Measurements from ENCODE around the gene UBTD1. TPM values are rescaled to one million over a fixed set of nuclear protein-coding genes. Genes with fewer than 3 reads are reported as not detected.

Gene UBTD1
- polyA plus RNA-seq, 5 donors = 12.8 to 28.0 (median 18.2) TPM

DNA sequence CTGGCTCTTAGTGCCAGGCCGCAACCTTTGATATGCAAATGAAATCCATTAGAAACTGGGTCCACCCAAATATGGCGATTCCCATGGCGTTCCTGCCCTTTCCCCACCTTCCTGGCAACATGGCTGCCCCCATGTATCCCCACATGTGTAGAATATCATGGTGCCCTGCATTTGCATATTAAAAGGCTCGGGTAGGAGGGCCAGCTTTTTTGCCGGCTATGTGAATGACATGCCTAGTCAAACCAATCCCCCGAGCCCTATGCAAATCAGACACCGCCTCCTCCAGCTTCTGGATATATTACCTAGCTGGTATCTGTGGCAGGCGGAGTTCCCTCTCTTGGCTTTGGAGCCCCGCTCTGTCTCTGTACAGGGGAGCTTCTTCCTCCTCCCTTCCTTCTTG is 18.8 kb upstream of the UBTD1 start:
- no peak for DNase-seq

DNA sequence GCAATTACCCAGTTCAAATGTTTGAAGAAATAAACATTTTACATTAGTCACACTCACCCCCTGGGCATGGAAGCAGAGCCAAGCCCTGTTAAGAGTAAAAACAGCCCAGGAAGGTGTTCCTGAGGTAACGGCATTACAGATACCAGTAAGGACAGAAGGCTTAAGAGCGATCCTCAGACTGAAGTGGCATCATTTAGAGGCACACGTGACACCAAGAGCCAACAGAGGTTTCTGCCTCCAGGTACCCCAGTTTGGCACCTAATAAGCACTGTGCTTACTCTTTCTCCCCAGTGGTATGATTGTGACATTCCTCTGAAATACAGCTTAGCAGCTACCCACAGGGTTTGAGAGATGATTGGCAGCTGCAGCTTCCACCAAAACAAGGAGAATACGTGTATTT is 17.7 kb upstream of the UBTD1 start:
- no peak for DNase-seq

DNA sequence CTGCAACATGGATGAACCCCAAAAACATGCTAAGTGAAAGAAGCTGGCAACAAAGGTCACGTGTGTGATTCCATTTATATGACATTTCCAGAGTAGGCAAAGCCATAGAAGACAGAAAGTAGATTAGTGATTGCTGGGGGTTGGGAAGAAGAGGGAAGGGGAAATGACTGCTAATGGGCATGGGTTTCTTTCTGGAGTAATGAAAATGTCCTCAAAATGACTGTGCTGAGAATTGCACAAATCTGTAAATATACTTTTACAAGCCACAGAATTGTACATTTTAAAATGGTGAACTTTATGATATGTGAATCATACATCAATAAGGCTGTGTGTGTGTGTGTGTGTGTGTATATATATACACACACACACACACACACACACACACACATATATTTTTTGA is 16.3 kb upstream of the UBTD1 start:
- no peak for DNase-seq

DNA sequence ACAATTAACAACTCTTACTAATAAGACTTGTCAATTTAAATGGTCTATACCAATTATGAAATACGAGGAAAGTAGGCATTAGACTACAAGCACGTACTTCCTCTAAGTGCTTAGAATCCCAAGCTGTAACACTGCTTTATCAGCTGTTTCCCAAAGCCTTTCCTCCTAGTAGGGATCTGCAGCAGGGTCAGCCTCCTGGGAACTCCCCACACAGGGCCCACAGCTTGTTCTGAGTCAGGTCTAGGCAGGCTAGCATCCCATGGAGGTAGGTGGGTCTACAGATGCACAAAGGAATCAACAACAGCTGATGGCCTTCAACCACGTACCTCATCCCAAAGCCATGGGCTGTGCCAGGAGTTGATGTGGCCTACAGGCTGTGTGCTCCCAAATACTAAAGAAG is 15.2 kb upstream of the UBTD1 start:
- no peak for DNase-seq

DNA sequence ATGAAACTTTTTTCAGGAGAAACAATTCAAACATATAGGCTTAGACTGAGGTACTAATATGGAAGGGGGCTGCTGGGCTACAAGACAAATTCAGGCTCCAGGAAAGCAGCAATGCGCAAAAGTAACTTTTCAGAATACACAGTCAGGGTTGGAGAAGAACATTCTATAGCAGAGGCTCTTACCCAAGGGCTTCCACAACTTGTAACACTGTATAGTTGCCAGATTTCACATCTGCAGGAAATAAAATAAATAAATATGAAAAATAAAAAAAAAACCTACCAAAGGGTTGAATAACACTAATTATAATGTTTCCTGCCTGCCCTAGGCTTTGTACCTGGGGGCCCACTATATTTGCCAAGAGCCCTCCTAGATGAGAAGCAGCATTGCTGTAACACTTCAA is 14.8 kb upstream of the UBTD1 start:
- DNase-seq = no peak

DNA sequence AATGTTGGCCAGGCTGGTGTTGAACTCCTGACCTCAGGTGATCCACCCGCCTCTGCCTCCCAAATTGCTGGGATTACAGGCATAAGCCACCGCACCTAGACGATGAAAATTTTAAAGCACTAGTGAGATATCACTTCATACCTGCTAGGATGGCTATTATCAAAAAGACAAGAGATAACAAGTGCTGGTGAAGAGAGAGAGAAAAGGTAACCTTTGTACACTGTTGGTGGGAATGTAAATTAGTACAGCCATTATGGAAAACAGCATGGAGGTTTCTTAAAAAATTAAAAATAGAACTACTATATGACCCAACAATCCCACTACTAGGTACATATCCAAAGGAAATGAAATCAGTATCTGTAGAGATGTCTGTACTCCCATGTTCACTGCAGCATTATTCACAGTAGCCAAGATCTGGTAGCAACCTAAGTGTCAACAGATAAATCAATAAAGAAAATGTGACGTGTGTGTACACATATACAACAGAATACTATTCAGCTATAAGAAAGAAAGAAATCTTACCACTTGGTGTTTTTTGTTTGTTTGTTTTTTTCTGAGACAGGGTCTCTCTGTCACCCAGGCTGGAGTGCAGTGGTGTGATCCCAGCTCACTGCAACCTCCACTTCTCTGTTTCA is 13.0 kb upstream of the UBTD1 start:
- no peak for DNase-seq

DNA sequence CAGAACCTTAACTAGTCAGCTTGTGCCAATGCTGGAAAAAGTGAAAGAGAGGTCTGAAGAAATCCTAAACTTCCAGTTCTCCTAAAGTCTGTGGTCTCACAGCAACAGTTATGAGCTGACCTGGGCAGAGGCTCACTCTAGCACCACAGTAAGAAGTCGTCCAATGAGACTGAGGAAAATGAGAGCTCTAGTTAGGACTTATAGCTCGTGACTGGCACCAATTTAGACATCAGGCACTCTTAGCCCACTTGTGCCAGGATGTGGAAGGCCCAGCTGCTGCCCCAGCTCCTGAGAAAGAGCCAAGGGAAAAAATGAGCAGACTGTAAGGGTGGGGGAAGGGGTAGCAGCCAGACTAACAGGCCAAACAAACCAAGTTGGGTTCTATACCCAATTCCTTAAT is 8.1 kb upstream of the UBTD1 start:
- no peak for DNase-seq

DNA sequence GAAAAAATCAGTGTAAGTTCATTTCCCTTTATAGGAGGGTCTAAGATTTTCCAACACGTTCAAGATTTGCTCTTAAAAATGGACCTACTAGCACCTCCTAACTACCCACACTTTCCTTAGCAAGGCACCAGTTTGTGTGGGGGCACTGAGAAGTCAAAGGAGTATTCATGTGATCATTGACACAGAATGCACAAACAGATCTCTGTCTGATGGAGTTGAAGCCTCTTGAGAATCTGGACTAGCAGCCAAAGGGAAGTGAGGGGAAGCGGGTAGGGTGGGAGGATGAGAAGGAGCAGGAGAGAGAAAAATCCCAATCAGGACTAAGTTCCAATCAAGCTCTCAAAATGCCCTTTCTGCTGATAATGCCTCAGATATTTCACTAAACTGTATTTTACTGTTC is 4.6 kb upstream of the UBTD1 start:
- no peak for DNase-seq

DNA sequence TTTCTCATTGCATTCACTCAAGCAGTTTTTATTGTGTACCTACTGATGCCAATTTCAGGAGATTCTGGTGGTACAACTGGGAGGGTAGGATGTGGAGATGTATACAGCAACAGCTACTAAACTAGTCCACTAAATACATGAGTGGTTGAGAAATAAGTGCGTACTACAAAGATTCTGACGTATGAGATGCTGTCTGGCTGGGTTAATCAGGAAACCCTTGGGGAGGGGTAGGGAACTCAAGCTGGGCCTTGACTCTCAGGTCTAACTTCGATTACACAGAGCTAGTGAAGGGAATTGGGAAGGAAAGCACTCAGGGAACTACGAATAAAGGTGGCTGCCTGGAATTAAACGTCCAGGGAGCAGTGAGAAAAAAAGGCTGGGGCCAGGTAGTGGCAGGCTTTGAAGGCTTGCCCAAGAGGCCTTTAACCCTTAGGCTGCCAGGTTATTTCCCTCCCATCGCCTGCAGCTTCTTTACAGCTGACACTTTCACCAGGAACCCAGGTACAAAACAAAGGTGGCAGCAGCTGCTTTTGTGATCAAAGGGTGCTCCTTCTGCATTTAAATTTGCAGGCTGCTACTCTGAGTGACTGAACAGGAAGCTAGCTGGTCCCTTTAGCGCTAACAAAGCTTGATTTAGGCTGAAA is 3.7 kb upstream of the UBTD1 start:
- no peak for DNase-seq

DNA sequence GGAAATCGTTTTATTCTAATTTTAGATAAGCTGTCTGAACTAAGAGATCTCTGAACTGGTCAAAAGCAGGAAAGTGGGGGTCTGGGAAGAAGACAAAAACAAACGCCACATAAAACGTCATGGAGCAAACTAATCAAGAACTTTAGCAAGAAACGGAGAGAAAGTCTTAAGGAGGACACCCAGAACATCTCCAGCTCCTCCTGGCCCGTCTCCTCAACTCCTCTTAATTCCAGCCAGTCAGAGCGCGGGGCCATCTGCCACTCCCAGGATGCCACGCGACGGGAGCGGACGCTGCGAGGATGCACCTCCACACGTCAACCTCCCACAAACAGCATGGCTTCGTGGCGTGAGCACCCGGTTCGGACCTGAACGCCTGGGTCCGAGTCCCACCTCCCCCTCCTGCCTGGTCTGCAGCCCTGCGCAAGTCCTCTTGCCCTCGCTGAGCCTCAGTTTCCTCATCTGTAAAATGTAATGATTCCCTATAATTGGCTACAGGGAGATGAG is 1.1 kb upstream of the UBTD1 start:
- no peak for DNase-seq

DNA sequence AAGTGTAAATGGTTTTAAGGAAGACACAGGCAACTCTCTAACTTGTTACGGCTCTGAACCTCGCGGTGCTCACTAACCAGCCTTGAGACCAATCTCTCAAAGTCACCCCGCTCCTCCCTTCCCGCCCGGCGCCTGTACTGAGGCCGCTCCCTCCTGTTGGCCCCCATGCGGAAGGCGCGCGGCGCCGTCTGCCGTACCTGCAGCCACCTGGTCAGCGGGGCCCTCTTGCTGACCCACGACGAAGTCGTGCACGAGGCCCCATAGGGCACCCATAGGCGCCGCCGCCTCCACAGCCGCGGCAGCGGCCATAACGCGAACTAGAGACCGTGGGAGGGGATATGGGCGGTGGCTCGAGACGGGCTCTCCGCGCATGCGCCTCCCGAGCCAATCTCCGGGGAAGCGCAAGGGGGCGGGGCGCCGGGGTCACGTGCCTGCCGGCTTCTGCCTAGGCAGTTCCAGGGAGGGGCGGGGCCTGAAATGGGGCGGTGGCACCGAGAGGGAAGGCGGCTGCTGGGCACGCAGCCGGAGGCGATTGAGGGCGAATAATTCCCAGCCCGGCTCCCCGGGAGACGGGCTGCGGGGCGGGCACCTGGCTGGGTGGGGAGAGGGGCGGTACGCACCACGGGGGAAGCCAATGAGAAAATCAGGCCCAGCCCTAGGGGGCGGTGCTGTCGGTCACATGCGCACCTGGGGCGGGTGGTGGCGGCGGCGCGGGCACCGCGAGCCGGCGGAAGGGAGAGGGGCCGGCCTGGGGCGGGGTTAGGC is 466 bp upstream of the UBTD1 start, which contains the start of gene MMS19:
TSS of gene MMS19 (minus strand) at position 347 of the 765 bp plus-strand sequence. CDS start at position 309, 38 bp downstream.
- peak; percentile 99 for DNase-seq

DNA sequence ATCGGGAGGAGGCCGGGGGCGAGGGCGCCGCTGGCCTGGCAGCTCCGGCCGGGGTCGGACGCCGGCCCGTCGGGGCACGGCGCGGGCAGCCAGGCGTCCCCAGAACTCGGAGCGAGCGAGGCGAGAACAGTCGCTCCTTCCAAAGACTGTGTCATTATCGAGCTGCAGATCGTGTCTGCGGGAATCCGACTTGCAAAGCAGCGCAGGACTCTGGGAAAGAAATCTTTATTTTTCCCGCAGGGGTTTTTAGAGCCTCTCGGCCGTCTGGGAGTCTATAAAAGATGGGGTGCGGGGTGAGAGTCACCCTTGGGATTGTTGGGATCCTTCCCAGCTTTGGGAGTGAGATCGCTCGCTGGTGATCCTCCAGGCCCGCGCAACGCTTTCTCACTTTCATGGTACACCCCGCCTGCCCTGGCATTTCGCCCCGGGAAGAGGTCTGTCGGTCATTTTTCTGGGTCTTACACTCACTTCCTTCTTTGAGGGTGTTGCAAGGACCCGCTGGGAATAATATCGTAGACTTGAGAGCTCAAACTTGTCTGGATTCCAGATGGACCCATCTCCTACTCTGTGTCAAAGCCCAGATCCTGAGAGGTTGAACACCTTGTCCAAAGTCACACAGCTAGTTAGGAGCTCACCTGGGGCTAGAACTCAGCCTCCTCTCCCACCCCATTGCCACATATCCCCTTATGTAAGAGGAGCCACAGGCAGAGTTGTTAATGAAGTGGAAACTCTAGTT is 1.0 kb downstream of the UBTD1 start:
- DNase-seq = no peak

DNA sequence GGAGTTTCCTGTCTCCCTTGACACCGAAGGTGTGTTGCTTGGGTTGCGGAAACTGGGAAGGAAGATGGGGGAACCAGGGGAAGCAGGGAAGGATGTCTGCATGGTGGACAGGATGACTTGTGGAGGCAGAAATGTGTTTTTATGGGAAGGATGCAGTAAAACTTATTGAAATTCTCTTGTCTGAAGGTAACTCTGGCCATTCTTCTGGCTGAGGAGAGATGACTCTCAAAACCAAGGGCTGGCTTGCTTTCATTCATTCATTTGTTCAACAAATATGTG is 1.5 kb downstream of the UBTD1 start:
- no peak for DNase-seq

DNA sequence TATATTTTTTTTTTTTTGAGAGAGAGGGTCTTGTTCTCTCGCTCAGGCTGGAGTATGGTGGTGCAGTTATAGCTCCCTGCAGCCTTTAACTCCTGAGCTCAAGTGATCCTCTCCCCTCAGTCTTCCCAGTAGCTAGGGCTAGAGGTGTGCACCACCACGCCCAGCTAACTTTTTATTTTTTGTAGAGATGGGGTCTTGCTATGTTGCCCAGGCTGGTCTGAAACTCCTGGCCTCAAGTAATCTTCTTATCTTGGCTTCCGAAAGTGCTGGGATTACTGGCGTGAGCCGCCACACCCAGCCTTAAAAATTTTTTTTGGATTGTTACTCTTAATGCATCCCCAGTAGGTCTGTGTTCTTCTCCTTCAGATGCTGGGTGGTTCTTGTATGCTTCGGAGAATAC is 4.2 kb downstream of the UBTD1 start:
- DNase-seq = no peak

DNA sequence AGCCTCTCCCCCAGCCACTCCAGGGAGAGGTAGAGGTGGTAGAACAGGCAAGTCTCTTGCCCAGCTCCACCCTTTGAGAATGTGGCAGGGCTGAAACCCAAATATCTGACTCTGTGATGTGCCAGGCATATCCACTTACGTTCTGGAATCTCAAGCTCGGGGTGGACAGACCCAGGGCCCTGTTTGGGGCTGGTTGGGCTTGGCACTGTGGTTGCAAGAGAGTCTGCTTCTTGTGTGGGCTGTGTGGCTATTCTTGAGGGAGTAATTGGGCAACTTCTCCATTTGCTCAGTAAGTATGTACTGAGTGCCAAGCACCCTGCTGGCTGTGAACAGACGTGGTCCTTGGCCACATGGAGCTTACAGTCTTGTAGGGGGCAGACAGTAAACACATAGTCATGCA is 4.7 kb downstream of the UBTD1 start:
- DNase-seq = no peak

DNA sequence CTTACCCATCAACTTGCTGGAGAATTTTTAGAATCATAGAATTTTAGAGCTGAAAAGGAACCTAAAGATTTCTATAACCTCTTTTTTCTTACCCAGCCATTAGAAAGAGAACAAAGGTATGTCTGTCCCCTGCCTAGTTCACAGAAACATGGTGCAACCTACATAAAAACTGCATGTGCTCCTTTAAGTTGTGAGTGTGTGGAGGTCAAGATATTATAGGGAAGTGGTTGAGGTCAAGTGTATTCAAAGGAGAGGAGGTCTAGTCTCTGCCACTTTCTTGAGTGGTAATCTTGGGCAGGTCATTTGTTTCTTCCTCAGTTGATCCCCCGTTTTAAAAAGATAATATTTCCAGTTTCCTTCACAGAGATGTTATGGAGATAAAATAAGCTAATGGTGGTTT is 6.4 kb downstream of the UBTD1 start:
- no peak for DNase-seq

DNA sequence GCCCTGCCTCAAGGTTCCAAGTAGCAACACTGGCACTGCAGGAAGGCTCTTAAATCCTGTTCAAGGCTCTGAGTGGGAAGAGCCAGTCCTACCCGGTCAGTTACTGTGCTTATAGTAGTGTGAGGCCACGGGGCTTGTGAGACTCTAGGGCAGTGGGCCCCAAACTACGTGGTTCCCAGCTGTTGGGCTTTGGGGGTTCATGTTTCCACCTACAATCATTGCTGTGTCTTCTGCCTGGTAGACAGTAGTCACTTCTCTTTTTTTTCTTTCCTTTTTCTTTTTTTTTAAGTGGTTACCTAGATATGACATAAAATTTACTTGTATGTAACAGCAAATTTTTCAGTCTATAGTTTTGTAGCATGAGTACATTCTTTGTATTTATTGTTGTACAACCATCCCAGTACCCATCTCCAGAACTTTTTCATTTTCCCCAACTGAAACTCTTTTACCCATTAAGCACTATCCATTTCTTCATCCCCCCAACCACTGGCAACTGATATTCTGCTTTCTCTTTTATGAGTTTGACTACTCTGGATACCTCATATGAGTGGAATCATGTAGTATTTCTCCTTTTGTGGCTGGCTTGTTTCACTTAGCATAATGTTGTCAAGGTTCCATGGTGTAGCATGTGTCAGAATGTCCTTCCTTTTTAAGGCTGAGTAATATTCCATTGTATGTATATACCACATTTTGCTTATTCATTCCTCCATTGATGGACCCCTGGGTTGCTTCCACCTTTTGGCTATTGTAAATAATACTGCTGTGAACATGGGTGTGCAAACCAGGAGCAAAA is 7.7 kb downstream of the UBTD1 start:
- DNase-seq = no peak

DNA sequence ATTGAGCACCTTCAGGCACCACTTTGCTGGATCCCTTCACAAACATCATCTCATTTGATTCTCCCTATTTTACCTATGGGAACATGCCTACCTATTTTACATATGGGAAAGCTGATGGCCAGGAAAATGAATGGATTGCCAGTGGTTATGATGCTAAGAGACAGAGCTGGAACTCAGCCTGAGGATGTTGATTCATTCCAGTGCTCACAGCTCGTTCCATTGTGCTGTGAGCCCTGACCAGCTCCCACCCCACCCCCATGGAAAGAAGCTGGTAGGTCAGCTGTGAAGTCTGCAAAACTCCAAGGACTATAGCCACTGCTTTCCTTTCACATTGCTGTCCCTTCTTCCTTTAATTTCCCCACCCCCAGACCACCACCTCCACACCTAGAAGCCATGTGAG is 9.6 kb downstream of the UBTD1 start:
- no peak for DNase-seq

DNA sequence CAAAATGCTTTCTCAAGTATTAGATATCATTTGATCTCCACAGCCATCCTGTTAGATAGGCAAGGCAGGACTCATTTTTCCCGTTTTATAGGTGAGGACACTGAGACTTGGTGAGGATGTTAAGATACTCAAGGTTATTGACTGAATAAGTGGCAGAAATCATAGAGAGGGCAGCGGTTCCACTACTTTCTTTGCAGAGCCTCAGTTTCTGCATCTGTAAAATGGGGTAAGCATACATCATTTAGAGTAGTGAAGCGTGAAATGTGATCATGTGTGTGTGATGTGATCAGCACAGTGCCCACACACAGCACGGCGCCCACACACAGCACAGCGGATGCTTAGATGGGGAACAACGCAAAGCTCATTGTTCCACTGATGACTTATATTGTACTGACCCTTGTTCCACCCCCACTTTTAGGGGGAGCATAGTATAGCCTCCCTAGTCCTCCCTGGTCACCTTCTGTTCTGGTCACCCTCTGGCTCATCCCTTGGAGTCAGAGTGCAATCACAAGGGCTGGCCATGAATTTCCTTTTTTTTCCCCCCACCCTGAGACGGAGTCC is 10.5 kb downstream of the UBTD1 start:
- no peak for DNase-seq

DNA sequence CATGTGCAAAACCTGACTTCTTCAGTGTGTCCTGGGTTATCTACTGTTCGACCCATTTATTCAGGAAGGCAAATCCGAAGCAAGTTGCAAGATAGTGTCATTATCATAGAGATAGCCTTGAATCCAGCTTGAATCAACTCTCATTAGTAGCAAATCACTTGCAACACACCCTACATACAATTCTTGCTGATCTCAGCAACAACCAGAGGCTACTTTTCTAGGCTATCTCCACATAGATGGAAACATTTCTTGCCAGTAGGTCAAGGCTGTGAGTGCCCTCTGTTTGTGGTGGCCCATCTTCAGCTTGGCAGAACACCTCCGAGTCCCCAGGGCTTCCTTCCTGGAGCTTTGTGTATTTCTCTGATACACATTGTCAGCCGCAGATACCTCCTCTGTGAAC is 12.0 kb downstream of the UBTD1 start:
- DNase-seq = no peak

DNA sequence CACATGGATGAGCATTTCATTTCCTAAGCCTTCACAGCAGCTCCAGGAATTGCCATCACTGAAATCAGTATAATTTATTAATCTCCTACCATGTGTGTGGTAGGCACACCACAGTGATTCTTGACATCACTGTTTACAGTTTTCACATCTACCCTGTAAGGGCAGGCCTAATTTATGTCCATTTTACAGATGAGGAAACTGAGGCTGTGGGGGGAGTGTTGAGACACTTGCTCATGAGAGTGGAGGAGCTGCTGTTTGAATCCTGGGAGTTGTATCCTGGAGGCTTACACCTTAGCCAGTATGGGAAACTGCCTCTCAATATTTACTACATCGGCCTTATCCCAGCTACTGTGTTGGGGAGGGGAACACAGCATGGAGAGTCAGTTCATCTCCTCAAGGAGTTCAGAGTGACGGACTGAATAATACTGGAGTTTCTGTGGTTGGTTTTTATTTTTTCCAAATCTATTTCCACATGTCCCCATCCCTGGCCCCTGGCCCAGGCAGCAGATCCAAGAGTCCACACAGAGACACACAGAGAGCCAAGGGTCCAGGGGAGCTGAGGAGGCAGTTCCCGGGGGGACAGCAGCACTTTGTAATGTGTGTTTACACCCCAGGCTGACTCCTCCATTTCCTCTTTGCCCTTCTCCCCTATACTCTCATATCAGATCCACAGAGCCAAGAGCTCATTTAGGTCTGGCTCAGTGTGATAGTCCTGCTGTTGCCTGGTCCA is 13.2 kb downstream of the UBTD1 start:
- no peak for DNase-seq
